ENCODE results near the gene ROBO1.
"Not testable (repeated sequence)": the region's sequence is repeated elsewhere in the genome, so short reads cannot be mapped to it uniquely, and the experiment has no call there.

The ROBO1 gene

DNA sequence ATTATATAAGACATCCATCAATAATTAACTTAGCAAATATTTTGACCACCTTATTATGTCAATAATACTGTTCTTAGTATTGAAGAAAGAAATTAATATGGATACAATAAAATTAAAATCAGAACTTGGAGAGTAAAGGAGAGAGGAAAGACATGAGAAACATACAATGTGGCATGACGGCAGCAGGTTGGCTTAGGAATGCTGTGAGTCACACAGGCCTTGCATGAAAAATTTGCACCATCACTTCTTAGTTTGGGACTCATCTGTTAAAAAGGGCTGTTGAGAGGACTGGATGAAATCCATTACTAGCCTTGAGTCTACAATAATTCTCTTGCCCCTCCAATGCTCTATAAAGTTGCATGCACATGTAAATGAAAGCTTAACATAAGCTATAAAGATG is 880.8 kb downstream of the ROBO1 start:
- TF ChIP-seq, protein P1, sequence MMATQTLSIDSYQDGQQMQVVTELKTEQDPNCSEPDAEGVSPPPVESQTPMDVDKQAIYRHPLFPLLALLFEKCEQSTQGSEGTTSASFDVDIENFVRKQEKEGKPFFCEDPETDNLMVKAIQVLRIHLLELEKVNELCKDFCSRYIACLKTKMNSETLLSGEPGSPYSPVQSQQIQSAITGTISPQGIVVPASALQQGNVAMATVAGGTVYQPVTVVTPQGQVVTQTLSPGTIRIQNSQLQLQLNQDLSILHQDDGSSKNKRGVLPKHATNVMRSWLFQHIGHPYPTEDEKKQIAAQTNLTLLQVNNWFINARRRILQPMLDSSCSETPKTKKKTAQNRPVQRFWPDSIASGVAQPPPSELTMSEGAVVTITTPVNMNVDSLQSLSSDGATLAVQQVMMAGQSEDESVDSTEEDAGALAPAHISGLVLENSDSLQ (IDR thresholded peaks at IDR 0.05) = no peak
- TF ChIP-seq BHLHE40 (IDR thresholded peaks at IDR 0.05; ENCODE audit: borderline replicate concordance) (no peak), ELF4 (IDR thresholded peaks at IDR 0.05) (no peak), FOXK2 (IDR thresholded peaks at IDR 0.05) (no peak), L3MBTL2 (conservative IDR thresholded peaks at IDR 0.05) (no peak), FOXM1 (IDR thresholded peaks at IDR 0.05; ENCODE audit: borderline replicate concordance) (no peak), ARNT (IDR thresholded peaks at IDR 0.05) (no peak)
- POLR2A ChIA-PET = no interaction called here
- CTCF ChIA-PET = no interaction called here

DNA sequence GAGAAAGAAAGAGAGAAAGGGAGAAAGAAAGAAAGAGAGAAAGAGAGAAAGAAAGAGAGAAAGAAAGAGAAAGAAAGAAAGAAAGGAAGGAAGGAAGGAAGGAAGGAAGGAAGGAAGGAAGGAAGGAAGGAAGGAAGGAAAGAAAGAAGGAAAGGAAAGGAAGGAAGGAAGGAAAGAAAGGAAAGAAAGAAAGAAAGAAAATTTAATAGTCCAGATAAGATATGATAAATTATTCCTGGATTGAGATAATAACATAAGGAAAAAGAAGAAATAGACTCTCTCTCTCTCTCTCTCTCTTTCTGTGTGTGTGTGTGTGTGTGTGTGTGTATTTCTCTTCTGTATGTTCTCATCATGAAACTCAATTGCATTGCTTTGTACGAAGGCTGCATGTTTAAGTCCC is 883.2 kb downstream of the ROBO1 start:
- POLR2A ChIA-PET, CTCF ChIA-PET: not testable (repeated sequence)

More for the DNA sequence above, 880.8 kb downstream of the ROBO1 start:
- DNase-seq (ENCODE audit: extremely low spot score) = no peak

DNA sequence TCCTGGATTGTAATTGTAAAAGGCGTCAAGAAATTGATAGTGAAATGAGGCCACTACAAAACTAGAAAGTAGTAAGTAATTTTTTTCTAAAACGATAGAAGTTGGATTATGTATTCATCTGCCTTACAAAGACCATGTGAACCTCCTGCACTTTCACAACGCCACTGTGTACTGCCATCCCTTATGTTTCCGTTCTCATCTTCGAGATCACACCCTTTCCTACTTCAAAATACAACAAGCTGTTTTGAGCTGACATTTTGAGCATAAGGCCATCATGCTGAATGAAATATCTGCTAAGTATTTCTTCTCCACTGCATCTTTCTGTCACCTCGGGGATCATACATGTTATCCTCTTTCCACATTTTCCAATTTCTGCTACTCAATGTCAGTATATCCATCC is 885.5 kb downstream of the ROBO1 start:
- no peak for DNase-seq (ENCODE audit: extremely low spot score)
- CTCF ChIA-PET = no interaction called here
- POLR2A ChIA-PET = no interaction called here
- TF ChIP-seq HDGF (IDR thresholded peaks at IDR 0.05; ENCODE audit: borderline replicate concordance) = no peak
- TF ChIP-seq SUZ12 (IDR thresholded peaks at IDR 0.05) = no peak
- no peak for TF ChIP-seq TARDBP (IDR thresholded peaks at IDR 0.05)
- no peak for TF ChIP-seq ELF4 (IDR thresholded peaks at IDR 0.05)
- no peak for TF ChIP-seq FOXA1 (IDR thresholded peaks at IDR 0.05)
- no peak for TF ChIP-seq ARNT (IDR thresholded peaks at IDR 0.05)
- no peak for TF ChIP-seq CTBP1 (IDR thresholded peaks at IDR 0.05; ENCODE audit: borderline replicate concordance)
- TF ChIP-seq L3MBTL2 (conservative IDR thresholded peaks at IDR 0.05) = no peak
- TF ChIP-seq LEF1 (IDR thresholded peaks at IDR 0.05; ENCODE audit: borderline replicate concordance) = no peak
- no peak for TF ChIP-seq SP1 (IDR thresholded peaks at IDR 0.05)
- TF ChIP-seq, protein P1 (IDR thresholded peaks at IDR 0.05) = no peak
- TF ChIP-seq ZNF384 (IDR thresholded peaks at IDR 0.05) = no peak
- TF ChIP-seq BHLHE40 (IDR thresholded peaks at IDR 0.05; ENCODE audit: borderline replicate concordance) = no peak
- no peak for TF ChIP-seq NFRKB (IDR thresholded peaks at IDR 0.05)
- no peak for TF ChIP-seq FOXK2 (IDR thresholded peaks at IDR 0.05)
- TF ChIP-seq FOXM1 (IDR thresholded peaks at IDR 0.05; ENCODE audit: borderline replicate concordance) = no peak

More for the DNA sequence above, 883.2 kb downstream of the ROBO1 start:
- DNase-seq (ENCODE audit: extremely low spot score) = not testable (repeated sequence)

DNA sequence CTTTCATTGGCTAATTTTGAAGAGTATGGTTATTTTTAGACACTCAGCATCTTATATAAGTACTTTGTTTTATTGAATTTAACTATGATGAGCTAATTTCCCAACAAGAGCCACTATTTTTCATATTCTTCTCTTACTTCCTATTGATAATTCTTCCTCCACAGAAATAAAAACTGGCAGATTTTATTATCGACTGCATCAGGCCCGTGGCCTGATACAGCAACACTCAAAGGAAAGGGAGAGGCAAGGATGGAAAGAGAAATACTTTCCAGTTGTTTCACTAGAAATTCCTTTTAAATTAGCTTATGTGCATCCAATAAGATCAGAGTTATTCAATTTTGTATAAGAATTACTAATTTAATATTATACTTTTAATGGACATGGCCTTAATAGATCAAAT is 886.3 kb downstream of the ROBO1 start:
- ChIA-PET POLR2A (no interaction called here), CTCF (interaction anchor here (0.6 kb wide), 1 partner anchor 293 kb away, joined by 7 read pairs; no protein-coding TSS in a partner anchor)
- TF ChIP-seq NFRKB (IDR thresholded peaks at IDR 0.05) = no peak
- no peak for TF ChIP-seq ELF4 (IDR thresholded peaks at IDR 0.05)
- TF ChIP-seq LEF1 (IDR thresholded peaks at IDR 0.05; ENCODE audit: borderline replicate concordance) = no peak
- no peak for TF ChIP-seq SP1 (IDR thresholded peaks at IDR 0.05)
- no peak for TF ChIP-seq BHLHE40 (IDR thresholded peaks at IDR 0.05; ENCODE audit: borderline replicate concordance)
- TF ChIP-seq FOXA1 (IDR thresholded peaks at IDR 0.05) = no peak
- no peak for TF ChIP-seq FOXK2 (IDR thresholded peaks at IDR 0.05)
- TF ChIP-seq TARDBP (IDR thresholded peaks at IDR 0.05) = no peak
- TF ChIP-seq, protein P1 (IDR thresholded peaks at IDR 0.05) = no peak
- DNase-seq (ENCODE audit: extremely low spot score) = no peak

DNA sequence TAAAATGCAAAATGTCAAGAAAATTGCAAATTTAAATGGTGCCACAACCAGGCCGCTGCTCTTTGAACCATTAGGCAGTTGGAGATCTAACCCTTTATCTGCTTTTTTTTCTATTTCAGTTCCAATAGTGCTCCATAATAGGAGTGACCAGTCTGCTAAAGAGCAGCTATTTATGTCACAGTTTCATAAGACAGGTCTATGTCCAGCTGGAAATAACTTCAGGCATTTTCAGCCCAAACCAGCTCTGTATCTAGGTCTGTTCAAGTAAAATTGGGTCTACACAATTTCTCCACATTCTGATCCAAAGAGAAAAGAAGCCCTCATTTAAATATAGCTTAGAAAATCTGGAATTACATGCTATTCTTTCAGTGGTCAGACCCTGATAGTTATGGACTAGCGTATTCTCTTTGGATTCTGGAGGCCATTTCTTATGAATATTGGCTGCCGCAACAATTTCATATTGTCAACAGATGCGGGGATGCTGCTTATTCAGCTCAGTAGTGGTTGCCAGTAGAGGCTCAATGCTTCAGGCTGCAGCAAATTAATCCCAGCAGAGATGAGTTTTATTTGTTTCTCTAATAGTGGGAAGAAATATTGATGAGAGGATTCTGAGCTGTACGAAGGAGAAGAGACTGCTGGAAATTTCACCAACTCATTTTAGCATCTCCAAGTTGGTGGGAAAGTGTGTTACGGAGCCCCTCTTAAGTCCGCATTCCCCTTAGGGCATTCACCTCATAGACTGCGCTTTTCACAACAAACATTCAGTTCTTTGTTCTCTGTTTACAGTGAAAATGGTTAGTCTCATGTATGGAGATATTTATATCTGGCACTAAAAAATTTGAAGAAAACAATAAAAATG is 887.0 kb downstream of the ROBO1 start:
- ChIA-PET CTCF (interaction anchor here (0.6 kb wide), 1 partner anchor 294 kb away, joined by 7 read pairs; no protein-coding TSS in a partner anchor), POLR2A (no interaction called here)
- TF ChIP-seq BHLHE40 (IDR thresholded peaks at IDR 0.05; ENCODE audit: borderline replicate concordance) = no peak
- no peak for TF ChIP-seq FOXA1 (IDR thresholded peaks at IDR 0.05)
- no peak for TF ChIP-seq LEF1 (IDR thresholded peaks at IDR 0.05; ENCODE audit: borderline replicate concordance)
- DNase-seq (ENCODE audit: extremely low spot score) = no peak

DNA sequence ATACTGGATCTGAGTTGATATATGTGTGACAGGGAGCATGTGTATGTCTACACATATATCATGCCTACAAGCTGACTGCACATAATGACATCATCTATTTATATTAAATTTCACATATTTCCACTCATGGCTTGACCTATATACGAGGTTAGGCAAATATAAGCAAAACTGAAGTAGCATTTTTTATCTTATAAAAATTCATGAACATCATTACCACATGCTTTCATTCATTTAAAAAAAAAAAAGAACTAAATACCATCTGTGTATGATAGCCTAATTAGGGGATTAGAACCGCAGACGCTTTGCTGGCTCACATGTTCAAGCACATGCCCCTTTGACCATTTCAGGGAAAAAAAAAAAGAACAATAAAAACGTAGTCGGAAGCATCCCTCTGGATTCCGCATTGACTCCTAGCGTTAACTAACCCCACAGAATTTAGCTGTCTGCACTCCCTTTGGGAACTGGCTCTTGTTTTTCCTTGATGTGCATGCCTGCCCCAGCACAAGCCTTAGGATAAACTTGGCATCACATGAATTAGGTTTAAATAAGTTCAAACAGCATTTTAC is 888.4 kb downstream of the ROBO1 start:
- peak; percentile 24 for DNase-seq (ENCODE audit: extremely low spot score)
- TF ChIP-seq ZNF384 (IDR thresholded peaks at IDR 0.05) = peak; percentile 93
- TF ChIP-seq ARNT (IDR thresholded peaks at IDR 0.05) = no peak
- TF ChIP-seq, protein P1 (IDR thresholded peaks at IDR 0.05) = peak; percentile 96
- POLR2A ChIA-PET = no interaction called here
- CTCF ChIA-PET = no interaction called here
